Esophagus muscularis mucosa (tissue), 4 donors: ENCODE data around the gene PRIMA1.

Experiments used
- CTCF ChIP-seq, 3 experiments: fragments of 200-600 bp in 2 of 3; fragments of 450-650 bp in 1 of 3; sonication (generic) in 2 of 3; IDR thresholded peaks; one replicate each; pipeline ENCODE4 v1.5.1; 2017 to 2019; ENCODE audit warnings: antibody characterized with exemption in 3 of 3, mild to moderate bottlenecking in 2 of 3, moderate library complexity in 1 of 3
- EP300 ChIP-seq: sonication (generic); formaldehyde crosslinking; IDR thresholded peaks from one replicate; pipeline ENCODE4 v1.6.1; 2017; ENCODE audit warnings: antibody characterized with exemption
- POLR2A ChIP-seq: fragments of 450-650 bp; IDR thresholded peaks from one replicate; pipeline ENCODE4 v1.6.1; 2017; ENCODE audit warnings: antibody characterized with exemption, moderate library complexity, mild to moderate bottlenecking, low read depth
- POLR2AphosphoS5 ChIP-seq, 2 donors: sonication (generic); formaldehyde crosslinking; IDR thresholded peaks; one replicate each; pipeline ENCODE4 v1.6.1; 2017; ENCODE audit warnings: antibody characterized with exemption in 2 of 2

GRCh38 chr14:93713726-93714405 is 74.4 kb downstream of the PRIMA1 start:
- TF ChIP-seq CTCF (IDR thresholded peaks at IDR 0.05) = no peak
- no peak for TF ChIP-seq POLR2A
- no peak for TF ChIP-seq EP300
- TF ChIP-seq POLR2AphosphoS5 (IDR thresholded peaks at IDR 0.05) = no peak
